Measurements from ENCODE around the gene MYO19. TPM values are rescaled to one million over a fixed set of nuclear protein-coding genes. Genes with fewer than 3 reads are reported as not detected.

The MYO19 gene
- total RNA-seq, 1 experiment from 2014 or later = 144 TPM

DNA sequence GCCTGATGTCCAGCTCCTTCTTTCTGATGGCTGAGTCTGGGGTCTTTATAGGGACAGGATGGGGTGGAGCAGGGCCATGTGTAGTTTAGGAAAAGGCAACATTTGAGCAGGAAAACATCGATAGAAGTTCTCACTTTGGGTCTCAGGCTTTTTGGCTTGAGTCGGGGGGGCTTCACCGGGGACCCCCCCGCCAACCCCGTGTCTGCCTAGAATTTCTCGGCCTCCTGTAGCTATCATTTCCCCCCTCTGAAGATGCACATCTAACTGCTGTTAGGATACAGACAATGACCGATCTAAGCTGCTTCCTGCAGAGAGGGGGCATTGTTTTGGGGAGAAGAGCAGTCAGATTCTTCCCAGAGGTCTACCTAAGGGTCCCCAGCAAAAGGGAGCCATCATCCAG, 64.9 kb downstream of the MYO19 start:
- H3K27me3 Mint-ChIP-seq (ENCODE audit: low read depth) = peaks cover 67% of the 10 kb centered on the region
- Histone ChIP-seq H4K8ac (replicated peaks; ENCODE audit: insufficient read length, low read depth, low read length) (no peak overlapping the region), H3K18ac (ENCODE audit: insufficient read length, low read depth, low read length) (no peak overlapping the region), H2BK15ac (ENCODE audit: low read depth, low read length) (no peak overlapping the region), H3K14ac (ENCODE audit: insufficient read depth, low read length) (no peak overlapping the region), H3K4me2 (ENCODE audit: insufficient read depth, insufficient read length, low read length) (no peak overlapping the region), H4K5ac (ENCODE audit: insufficient read length, low read depth, low read length) (no peak overlapping the region), H3K4ac (ENCODE audit: low read depth, low read length) (no peak overlapping the region), H2AK5ac (ENCODE audit: insufficient read length, low read length) (no peak overlapping the region), H3T11ph (ENCODE audit: low read length) (no peak overlapping the region), H3K27ac (ENCODE audit: insufficient read length, low read depth, low read length) (no peak overlapping the region), H3K23ac (ENCODE audit: insufficient read length, low read depth, low read length) (no peak overlapping the region), H2BK120ac (ENCODE audit: low read depth, low read length, poor library complexity, severe bottlenecking) (no peak overlapping the region), H3K23me2 (ENCODE audit: insufficient read length, low read depth, low read length, poor library complexity, severe bottlenecking) (no peaks in the 10 kb centered on the region), H3K4me1 (ENCODE audit: insufficient read depth, low read length) (no peaks in the 10 kb centered on the region), H3K56ac (ENCODE audit: insufficient read length, low read depth, low read length) (no peak overlapping the region), H3K27me3 (ENCODE audit: insufficient read depth, low read length) (no peaks in the 10 kb centered on the region; the same call in 1 of the 2 replicates), H3K9me3 (ENCODE audit: control insufficient read depth, low read depth, low read length) (no peaks in the 10 kb centered on the region), H4K91ac (ENCODE audit: insufficient read length, low read depth, low read length) (no peak overlapping the region), H2AFZ (ENCODE audit: low read length) (no peak overlapping the region), H2BK5ac (ENCODE audit: insufficient read length, low read length) (no peak overlapping the region), H2BK20ac (ENCODE audit: low read depth, low read length, poor library complexity, severe bottlenecking) (no peak overlapping the region), H3K9ac (ENCODE audit: extremely low read depth, insufficient read length, low read length) (no peak overlapping the region), H2BK12ac (ENCODE audit: insufficient read length, low read depth, low read length) (no peak overlapping the region), H4K20me1 (ENCODE audit: control insufficient read depth, insufficient read depth, insufficient read length) (no peaks in the 10 kb centered on the region), H3K79me1 (ENCODE audit: insufficient read depth, low read depth, low read length, poor library complexity, severe bottlenecking) (no peaks in the 10 kb centered on the region), H3K79me2 (ENCODE audit: insufficient read depth, low read length) (no peaks in the 10 kb centered on the region)
- TF ChIP-seq, protein P1, sequence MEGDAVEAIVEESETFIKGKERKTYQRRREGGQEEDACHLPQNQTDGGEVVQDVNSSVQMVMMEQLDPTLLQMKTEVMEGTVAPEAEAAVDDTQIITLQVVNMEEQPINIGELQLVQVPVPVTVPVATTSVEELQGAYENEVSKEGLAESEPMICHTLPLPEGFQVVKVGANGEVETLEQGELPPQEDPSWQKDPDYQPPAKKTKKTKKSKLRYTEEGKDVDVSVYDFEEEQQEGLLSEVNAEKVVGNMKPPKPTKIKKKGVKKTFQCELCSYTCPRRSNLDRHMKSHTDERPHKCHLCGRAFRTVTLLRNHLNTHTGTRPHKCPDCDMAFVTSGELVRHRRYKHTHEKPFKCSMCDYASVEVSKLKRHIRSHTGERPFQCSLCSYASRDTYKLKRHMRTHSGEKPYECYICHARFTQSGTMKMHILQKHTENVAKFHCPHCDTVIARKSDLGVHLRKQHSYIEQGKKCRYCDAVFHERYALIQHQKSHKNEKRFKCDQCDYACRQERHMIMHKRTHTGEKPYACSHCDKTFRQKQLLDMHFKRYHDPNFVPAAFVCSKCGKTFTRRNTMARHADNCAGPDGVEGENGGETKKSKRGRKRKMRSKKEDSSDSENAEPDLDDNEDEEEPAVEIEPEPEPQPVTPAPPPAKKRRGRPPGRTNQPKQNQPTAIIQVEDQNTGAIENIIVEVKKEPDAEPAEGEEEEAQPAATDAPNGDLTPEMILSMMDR (conservative IDR thresholded peaks at IDR 0.05) = no peak
- peaks cover 3 to 5% of the 10 kb centered on the region in 2 experiments; a peak in 1 of 4 replicates for H3K4me1 Mint-ChIP-seq
- no peak overlapping the region for H3K4me3 Mint-ChIP-seq
- WGBS (ENCODE audit: extremely low coverage, insufficient read length, low lambda C conversion rate) = no CpG with 5 or more reads among the region's 7 CpGs
- no peak overlapping the region; a peak in 1 of 7 replicates for H3K27ac Mint-ChIP-seq
- H3K9me3 Mint-ChIP-seq = no peaks in the 10 kb centered on the region
- DNase-seq = no peak
- H3K36me3 Mint-ChIP-seq (ENCODE audit: insufficient read depth in 1 of 3, low read depth in 3 of 3) = no peaks in the 10 kb centered on the region
